ENCODE data around the gene PDAP1. TPM values are rescaled to one million over a fixed set of nuclear protein-coding genes. Genes with fewer than 3 reads are reported as not detected.

The PDAP1 gene
- total and polyA plus RNA-seq, 2 experiments from 2014 or later = 52.6 to 93.9 TPM

DNA sequence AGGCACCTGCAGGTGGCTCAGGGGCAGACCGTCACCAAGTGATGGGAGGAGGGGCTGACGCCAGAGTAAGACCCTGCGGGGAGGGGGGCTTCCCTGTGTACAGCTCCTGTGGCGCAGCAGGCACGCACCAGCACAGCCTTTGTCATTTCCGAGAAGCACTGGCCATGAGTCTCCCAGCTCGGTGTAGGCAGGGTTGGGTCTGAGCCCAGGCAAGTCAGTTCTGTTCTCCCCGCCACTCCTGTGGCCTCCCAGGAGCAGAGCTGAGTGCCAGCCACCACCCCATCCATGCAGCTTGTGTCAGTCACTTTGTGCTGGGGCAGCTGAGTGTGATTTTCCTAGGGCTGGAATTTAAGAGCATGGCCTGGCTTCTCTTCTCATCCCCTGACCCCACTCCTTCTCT, 43.5 kb upstream of the PDAP1 start:
- Histone ChIP-seq H3K27me3 (no peaks in the 10 kb centered on the region), H3K4me3 (no peak overlapping the region), H3K4me2 (no peak overlapping the region), H3K9me2 (replicated peaks; ENCODE audit: insufficient read depth) (no peaks in the 10 kb centered on the region), H2AFZ (no peak overlapping the region), H3K27ac (no peak overlapping the region), H4K20me1 (ENCODE audit: insufficient read depth, poor library complexity, severe bottlenecking) (no peaks in the 10 kb centered on the region), H3K4me1 (ENCODE audit: insufficient read depth) (no peaks in the 10 kb centered on the region), H3K79me2 (peaks cover 6% of the 10 kb centered on the region), H3K36me3 (replicated peaks; ENCODE audit: insufficient read depth, low read depth) (no peaks in the 10 kb centered on the region), H3K9me3 (ENCODE audit: low read depth) (no peaks in the 10 kb centered on the region)
- no peak for TF ChIP-seq EZH2phosphoT487 (IDR thresholded peaks at IDR 0.05; ENCODE audit: low read depth, severe bottlenecking, unreplicated experiment)
- TF ChIP-seq, protein P1, sequence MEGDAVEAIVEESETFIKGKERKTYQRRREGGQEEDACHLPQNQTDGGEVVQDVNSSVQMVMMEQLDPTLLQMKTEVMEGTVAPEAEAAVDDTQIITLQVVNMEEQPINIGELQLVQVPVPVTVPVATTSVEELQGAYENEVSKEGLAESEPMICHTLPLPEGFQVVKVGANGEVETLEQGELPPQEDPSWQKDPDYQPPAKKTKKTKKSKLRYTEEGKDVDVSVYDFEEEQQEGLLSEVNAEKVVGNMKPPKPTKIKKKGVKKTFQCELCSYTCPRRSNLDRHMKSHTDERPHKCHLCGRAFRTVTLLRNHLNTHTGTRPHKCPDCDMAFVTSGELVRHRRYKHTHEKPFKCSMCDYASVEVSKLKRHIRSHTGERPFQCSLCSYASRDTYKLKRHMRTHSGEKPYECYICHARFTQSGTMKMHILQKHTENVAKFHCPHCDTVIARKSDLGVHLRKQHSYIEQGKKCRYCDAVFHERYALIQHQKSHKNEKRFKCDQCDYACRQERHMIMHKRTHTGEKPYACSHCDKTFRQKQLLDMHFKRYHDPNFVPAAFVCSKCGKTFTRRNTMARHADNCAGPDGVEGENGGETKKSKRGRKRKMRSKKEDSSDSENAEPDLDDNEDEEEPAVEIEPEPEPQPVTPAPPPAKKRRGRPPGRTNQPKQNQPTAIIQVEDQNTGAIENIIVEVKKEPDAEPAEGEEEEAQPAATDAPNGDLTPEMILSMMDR (IDR thresholded peaks at IDR 0.05; ENCODE audit: poor library complexity) = no peak
- no peak for TF ChIP-seq EZH2 (IDR thresholded peaks at IDR 0.05; ENCODE audit: borderline replicate concordance)
- no peak for DNase-seq (ENCODE audit: low spot score)
- 89% methylated on average over 8 of the region's 8 CpGs for WGBS (ENCODE audit: low lambda C conversion rate, missing lambda C conversion rate)

DNA sequence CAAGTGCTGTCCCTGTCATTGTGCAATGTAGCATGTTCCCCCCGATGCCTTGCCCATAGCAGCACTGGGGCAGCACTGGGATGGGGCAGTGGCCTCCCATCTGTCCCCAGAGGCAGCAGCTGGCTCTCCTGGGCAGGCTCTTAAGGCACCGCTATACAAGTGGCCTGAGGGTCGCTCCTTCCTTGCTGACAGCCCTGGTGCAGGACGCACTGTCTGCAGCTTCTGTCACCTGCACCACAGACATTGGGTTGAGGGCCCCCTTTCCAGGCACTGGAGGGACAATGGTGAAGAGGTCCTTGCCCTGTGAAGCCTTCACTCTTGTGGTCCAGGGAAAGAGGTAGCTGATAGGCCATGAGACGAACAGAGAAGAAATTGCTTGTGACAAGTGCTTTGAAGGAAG, 40.9 kb upstream of the PDAP1 start:
- H3K79me2 ChIP-seq = peaks cover 9% of the 10 kb centered on the region
- H2AFZ ChIP-seq = no peak overlapping the region
- H3K4me2 ChIP-seq = no peak overlapping the region
- H3K4me3 ChIP-seq = no peak overlapping the region
- H3K4me1 ChIP-seq (ENCODE audit: insufficient read depth) = no peaks in the 10 kb centered on the region
- WGBS (ENCODE audit: low lambda C conversion rate, missing lambda C conversion rate) = 95% methylated on average over 5 of the region's 5 CpGs
- no peaks in the 10 kb centered on the region for H3K9me2 ChIP-seq (replicated peaks; ENCODE audit: insufficient read depth)
- H3K36me3 ChIP-seq (replicated peaks; ENCODE audit: insufficient read depth, low read depth) = no peaks in the 10 kb centered on the region
- no peak overlapping the region for H3K27ac ChIP-seq
- H3K9me3 ChIP-seq (ENCODE audit: low read depth) = no peaks in the 10 kb centered on the region
- H4K20me1 ChIP-seq (ENCODE audit: insufficient read depth, poor library complexity, severe bottlenecking) = no peaks in the 10 kb centered on the region
- TF ChIP-seq EZH2 (IDR thresholded peaks at IDR 0.05; ENCODE audit: borderline replicate concordance) (no peak), EZH2phosphoT487 (IDR thresholded peaks at IDR 0.05; ENCODE audit: low read depth, severe bottlenecking, unreplicated experiment) (no peak)
- TF ChIP-seq, protein P1 (IDR thresholded peaks at IDR 0.05; ENCODE audit: poor library complexity) = no peak
- DNase-seq (ENCODE audit: low spot score) = no peak
- no peaks in the 10 kb centered on the region for H3K27me3 ChIP-seq

GRCh38 chr7:99448855-99449254, 40.5 kb upstream of the PDAP1 start:
- no peaks in the 10 kb centered on the region for H3K36me3 ChIP-seq (replicated peaks; ENCODE audit: insufficient read depth, low read depth)
- no peaks in the 10 kb centered on the region for H3K9me3 ChIP-seq (ENCODE audit: low read depth)
- no peak overlapping the region for H3K4me2 ChIP-seq
- peaks cover 10% of the 10 kb centered on the region for H3K79me2 ChIP-seq
- H4K20me1 ChIP-seq (ENCODE audit: insufficient read depth, poor library complexity, severe bottlenecking) = no peaks in the 10 kb centered on the region
- no peak overlapping the region for H3K27ac ChIP-seq
- H3K4me3 ChIP-seq = no peak overlapping the region
- H3K9me2 ChIP-seq (replicated peaks; ENCODE audit: insufficient read depth) = no peaks in the 10 kb centered on the region
- WGBS (ENCODE audit: low lambda C conversion rate, missing lambda C conversion rate) = 97% methylated on average over 10 of the region's 10 CpGs
- no peak for DNase-seq (ENCODE audit: low spot score)
- H3K4me1 ChIP-seq (ENCODE audit: insufficient read depth) = no peaks in the 10 kb centered on the region
- no peak overlapping the region for H2AFZ ChIP-seq
- TF ChIP-seq EZH2phosphoT487 (IDR thresholded peaks at IDR 0.05; ENCODE audit: low read depth, severe bottlenecking, unreplicated experiment) (no peak), EZH2 (IDR thresholded peaks at IDR 0.05; ENCODE audit: borderline replicate concordance) (no peak)
- TF ChIP-seq, protein P1 (IDR thresholded peaks at IDR 0.05; ENCODE audit: poor library complexity) = no peak
- no peaks in the 10 kb centered on the region for H3K27me3 ChIP-seq

- Histone ChIP-seq H3K27ac (no peak overlapping the region), H3K79me2 (peaks cover 11% of the 10 kb centered on the region), H3K4me3 (no peak overlapping the region), H2AFZ (no peak overlapping the region), H3K4me2 (no peak overlapping the region), H4K20me1 (ENCODE audit: insufficient read depth, poor library complexity, severe bottlenecking) (no peaks in the 10 kb centered on the region), H3K4me1 (ENCODE audit: insufficient read depth) (no peaks in the 10 kb centered on the region), H3K9me2 (replicated peaks; ENCODE audit: insufficient read depth) (no peaks in the 10 kb centered on the region), H3K27me3 (no peaks in the 10 kb centered on the region), H3K9me3 (ENCODE audit: low read depth) (no peaks in the 10 kb centered on the region), H3K36me3 (replicated peaks; ENCODE audit: insufficient read depth, low read depth) (no peaks in the 10 kb centered on the region)
- TF ChIP-seq, protein P1 (IDR thresholded peaks at IDR 0.05; ENCODE audit: poor library complexity) = peak; percentile 3
- TF ChIP-seq EZH2phosphoT487 (IDR thresholded peaks at IDR 0.05; ENCODE audit: low read depth, severe bottlenecking, unreplicated experiment) = no peak
- no peak for TF ChIP-seq EZH2 (IDR thresholded peaks at IDR 0.05; ENCODE audit: borderline replicate concordance)
- 96% methylated on average over 10 of the region's 10 CpGs for WGBS (ENCODE audit: low lambda C conversion rate, missing lambda C conversion rate)
- DNase-seq (ENCODE audit: low spot score) = no peak
Measured at GRCh38 chr7:99447943-99448342, 39.5 kb upstream of the PDAP1 start.

Measured in hepatocyte (in vitro differentiated cells).